ENCODE measurements around the gene ZNF641.

DNA sequence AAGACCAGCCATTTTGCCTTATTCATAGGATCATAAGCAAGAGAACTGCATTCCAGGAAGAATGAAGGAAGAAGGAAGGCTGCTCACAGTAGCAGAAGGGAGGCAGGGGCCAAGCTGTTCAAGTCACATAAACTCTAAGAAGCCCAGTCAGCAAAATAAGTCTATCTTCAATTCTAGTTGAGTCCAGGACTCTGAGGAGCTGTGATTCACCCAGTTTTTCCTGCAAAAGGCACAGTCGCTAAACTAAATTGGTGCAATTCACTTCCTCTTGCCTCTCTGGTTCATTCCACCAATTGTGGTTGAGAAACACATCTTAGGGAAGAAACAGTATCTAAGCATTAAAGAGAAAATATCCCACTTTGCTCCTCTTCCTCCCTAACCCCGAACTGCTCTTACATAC, 9.8 kb downstream of the ZNF641 start:
- TF ChIP-seq, protein P1, sequence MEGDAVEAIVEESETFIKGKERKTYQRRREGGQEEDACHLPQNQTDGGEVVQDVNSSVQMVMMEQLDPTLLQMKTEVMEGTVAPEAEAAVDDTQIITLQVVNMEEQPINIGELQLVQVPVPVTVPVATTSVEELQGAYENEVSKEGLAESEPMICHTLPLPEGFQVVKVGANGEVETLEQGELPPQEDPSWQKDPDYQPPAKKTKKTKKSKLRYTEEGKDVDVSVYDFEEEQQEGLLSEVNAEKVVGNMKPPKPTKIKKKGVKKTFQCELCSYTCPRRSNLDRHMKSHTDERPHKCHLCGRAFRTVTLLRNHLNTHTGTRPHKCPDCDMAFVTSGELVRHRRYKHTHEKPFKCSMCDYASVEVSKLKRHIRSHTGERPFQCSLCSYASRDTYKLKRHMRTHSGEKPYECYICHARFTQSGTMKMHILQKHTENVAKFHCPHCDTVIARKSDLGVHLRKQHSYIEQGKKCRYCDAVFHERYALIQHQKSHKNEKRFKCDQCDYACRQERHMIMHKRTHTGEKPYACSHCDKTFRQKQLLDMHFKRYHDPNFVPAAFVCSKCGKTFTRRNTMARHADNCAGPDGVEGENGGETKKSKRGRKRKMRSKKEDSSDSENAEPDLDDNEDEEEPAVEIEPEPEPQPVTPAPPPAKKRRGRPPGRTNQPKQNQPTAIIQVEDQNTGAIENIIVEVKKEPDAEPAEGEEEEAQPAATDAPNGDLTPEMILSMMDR (IDR thresholded peaks at IDR 0.05): no peak
- no peak for TF ChIP-seq POLR2AphosphoS5 (IDR thresholded peaks at IDR 0.05)
